AG10803 (cell line): Measurements from ENCODE around the gene ARFGAP2.
"Not testable (repeated sequence)": the region's sequence is repeated elsewhere in the genome, so short reads cannot be mapped to it uniquely, and the experiment has no call there.

ENCODE experiments used
- DNase-seq: peaks from one replicate; pipeline ENCODE4 v3.0.0; 2010; ENCODE audit warnings: low read depth
- H3K4me3 ChIP-seq: 2 replicates; pipeline ENCODE4 v1.5.1; 2011; ENCODE audit warnings: mild to moderate bottlenecking, low read length, control low read depth
- CTCF ChIP-seq: conservative IDR thresholded peaks from 2 replicates; pipeline ENCODE4 v1.5.1; 2011; ENCODE audit warnings: mild to moderate bottlenecking, low read length, control low read depth, inconsistent platforms

The ARFGAP2 gene

GRCh38 chr11:47213950-47214565, 37.4 kb upstream of the ARFGAP2 start:
- peak overlapping the region; percentile 66 for H3K4me3 ChIP-seq
- no peak for TF ChIP-seq CTCF
- DNase-seq = peak; percentile 91

DNA sequence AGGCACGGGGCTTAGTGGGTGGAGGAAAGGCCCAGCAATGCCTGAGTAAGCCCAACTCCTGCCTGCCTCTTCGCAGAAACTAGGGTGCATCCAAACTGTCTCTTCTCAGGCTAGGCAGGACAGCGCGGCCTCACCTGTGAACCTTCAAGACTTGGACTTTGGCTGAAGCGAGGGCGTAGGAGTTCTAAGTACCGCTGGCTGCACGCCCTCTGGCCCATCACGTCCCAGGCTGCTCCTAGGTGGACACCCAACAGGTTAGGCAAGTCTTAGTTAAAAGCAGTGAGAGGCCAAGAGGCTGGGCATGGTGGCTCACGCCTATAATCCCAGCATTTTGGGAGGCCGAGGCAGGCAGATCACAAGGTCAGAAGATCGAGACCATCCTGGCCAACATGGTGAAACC, 36.3 kb upstream of the ARFGAP2 start:
- TF ChIP-seq CTCF = no peak
- no peak overlapping the region for H3K4me3 ChIP-seq
- DNase-seq = no peak

DNA sequence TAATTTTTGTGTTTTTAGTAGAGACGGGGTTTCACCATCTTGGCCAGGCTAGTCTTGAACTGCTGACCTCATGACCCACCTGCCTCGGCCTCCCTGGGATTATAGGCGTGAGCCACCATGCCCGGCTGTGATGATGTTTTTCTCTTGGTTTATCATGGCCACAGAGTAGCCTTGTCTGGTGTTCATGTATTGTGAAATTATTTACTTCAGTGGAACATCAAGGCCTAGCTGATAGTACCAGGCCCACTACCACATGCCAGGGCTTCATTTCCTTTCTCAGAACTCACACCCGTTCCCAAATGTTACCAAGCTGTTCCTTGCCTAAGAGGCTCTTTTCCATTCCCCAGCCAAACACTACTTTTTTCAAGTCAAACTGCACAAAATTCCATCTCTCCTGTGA, 31.9 kb upstream of the ARFGAP2 start:
- no peak overlapping the region for H3K4me3 ChIP-seq
- DNase-seq = no peak
- TF ChIP-seq CTCF = no peak

GRCh38 chr11:47208008-47208552, 31.4 kb upstream of the ARFGAP2 start:
- DNase-seq, H3K4me3 ChIP-seq: not testable (repeated sequence)

DNA sequence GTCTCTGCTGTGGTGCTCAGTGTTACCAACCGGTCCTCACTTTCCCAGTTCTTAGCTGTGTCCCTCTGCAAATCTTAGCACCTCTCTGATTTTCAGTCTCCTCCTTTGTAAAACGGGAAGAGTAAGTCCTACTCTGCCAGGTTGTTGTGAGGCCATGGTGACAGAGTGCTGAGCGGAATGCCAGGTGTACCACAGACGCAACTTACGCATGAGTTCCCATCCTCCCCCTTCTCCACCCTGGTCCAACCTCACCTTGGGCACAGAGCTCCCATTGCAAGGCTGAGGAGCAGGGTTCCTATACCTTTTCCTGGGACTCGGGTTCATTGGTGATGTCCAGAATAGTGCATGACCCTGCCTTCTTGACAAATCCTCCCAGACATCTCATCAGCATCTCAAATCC, 30.8 kb upstream of the ARFGAP2 start:
- TF ChIP-seq CTCF = no peak
- no peak for DNase-seq
- no peak overlapping the region for H3K4me3 ChIP-seq

- DNase-seq, H3K4me3 ChIP-seq: not testable (repeated sequence)
These were observed 29.9 kb upstream of the ARFGAP2 start for GRCh38 chr11:47206577-47206976.

- TF ChIP-seq CTCF = no peak
- no peak overlapping the region for H3K4me3 ChIP-seq
- DNase-seq = peak; percentile 72
These were observed 27.9 kb upstream of the ARFGAP2 start for GRCh38 chr11:47204637-47204989.

- no peak for DNase-seq
- no peak overlapping the region for H3K4me3 ChIP-seq
- TF ChIP-seq CTCF = no peak
These were observed 25.9 kb upstream of the ARFGAP2 start for GRCh38 chr11:47202576-47202975.
